AML-193 (cell line): ENCODE measurements around the gene MMD2.

Experiments used
- DNase-seq, 2 experiments: peaks; one replicate each; lab custom pipeline; 2025; lab: John Stamatoyannopoulos, UW

The MMD2 gene

DNA sequence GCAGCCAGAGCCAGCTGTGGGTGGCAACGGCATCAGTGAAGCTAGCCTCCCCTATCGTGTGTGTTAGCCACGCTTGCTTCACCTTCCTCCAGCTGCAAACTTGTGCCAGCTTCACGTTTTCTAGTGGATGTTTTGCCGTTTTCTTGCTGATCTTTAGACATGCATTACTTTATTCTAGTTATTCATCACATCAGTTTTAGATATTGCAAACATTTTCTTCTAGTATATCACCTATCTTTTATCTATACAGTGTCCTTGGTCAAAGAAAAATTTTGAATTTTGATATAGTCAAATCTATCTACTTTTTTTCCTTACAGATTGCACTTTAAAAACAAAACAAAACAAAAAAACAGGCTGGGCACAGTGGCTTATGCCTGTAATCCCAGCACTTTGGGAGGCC is 90.5 kb downstream of the MMD2 start:
- no peak for DNase-seq

DNA sequence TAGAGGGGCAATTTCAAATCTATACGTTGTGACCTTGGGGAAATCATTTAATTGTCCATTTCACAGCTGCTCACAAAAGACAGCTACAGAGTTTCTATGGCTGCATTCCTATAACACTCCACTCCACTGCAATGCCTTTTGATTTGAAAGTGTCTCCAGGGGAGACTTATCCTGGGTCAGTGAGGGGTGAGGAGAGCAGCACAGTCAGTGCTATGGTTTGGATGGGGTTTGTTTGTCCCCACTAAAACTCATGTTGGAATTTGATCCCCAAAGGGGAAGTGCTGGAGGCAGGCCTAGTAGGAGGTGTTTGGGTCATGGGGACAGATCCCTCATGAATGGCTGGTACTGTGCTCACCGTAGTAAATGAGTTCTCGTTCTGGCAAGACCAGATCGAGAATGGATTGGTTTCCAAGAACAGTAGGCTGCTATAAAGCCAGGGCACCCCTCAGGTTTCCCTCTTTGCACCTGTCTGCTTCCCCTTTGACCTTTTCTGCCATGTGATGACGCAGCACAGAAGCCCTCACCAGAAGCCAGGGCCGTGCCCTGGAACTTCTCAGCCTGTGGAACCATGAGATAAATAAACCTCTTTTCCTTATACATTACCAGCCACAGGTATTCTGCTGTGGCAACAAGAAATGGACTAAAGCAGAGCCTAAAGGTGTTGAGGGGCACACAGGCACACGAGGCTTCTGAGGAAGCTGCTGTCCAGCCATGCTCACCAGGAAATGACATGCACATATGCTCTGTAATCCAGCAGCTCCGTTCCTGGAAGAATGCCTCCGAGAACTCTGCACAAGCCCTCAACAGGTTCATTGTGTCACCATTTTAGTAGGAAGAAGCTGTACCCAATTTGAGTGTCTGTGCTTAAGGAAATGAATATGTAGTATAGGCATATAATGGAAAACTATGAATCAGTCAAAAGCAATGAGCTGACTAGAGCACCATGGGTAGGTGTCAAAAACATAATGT is 92.2 kb downstream of the MMD2 start:
- no peak for DNase-seq

DNA sequence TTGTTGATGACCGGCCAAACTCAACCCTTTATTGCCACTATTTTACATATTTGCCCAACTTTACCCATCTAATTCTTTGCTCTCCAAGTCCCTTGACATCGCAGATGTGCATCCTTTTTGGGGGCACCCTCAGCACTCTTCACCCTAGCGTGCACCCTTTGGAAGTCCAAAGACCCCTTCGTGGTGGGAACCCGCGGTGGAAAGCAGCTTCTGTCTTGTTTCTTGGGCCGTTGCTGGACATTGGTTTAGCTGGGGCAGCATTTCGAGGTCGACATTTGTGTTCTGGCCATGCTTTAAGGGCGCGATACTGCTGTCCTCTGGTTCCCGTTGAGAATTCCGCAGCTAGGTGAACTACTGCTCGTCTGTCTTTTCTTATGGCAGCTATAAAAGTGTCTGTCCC is 96.8 kb downstream of the MMD2 start:
- DNase-seq, result no peak

DNA sequence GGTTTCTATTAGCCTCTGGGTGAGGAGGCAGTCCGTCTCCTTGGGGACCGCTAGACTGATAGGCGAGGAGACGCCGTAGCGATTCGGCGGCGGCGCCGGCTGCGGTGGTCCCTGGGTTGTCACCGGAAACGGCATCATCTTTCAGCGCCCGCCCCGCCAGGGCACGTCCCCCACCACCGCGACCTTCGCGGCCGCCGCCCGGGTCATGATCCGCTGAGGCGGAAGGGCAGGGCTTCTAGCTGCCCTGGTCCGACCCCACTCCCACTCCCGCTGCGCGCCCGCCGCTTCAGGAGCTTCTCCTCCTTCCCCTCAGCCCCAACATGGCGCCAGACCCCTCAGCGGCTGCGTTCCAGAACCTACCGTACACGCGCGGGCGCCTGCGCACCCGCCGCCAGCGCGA is 97.3 kb downstream of the MMD2 start, which contains the start of gene PAPOLB:
Gene PAPOLB, minus strand, starts transcription at position 358 of the 400 bp plus-strand sequence. Its CDS starts 220 bp downstream, at position 138.
- no peak for DNase-seq

DNA sequence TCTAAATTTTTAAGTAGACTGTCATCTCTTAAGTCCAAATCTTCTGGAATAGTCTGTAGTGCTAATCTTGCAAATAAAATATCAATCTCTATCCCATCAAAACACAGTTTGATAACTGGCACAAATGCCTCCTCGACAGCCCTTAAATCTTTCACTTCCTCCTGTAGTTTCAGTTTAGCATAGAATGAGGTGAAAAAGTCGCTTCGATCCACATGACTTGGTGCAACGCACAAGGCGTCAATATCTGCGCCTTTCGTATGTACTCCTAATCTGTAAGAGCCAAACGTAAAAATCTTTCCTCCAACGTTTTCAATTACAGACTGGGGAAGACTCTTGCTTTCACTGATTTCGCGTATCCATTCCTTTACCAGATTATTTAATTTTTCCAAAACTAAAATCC is 97.8 kb downstream of the MMD2 start:
- DNase-seq, result no peak

DNA sequence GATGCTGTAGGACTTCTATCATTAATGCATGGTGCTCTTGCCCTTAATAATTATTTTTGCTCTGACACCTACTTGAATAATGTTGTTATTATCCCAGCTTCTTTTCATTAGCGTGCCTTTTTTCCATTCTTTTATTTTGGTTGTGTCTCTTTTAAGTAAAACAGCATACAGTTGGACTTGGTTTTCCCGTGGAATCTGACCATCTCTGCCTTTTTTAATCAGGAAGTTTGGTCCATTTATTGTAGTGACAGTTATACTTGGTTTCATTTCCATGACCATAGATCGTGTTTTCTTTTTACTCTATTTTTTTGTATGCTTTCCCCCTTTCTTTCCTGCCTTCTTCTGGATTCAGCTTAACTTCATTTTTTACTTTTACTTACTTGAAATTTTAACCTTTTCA is 101.8 kb downstream of the MMD2 start:
- DNase-seq, result no peak

DNA sequence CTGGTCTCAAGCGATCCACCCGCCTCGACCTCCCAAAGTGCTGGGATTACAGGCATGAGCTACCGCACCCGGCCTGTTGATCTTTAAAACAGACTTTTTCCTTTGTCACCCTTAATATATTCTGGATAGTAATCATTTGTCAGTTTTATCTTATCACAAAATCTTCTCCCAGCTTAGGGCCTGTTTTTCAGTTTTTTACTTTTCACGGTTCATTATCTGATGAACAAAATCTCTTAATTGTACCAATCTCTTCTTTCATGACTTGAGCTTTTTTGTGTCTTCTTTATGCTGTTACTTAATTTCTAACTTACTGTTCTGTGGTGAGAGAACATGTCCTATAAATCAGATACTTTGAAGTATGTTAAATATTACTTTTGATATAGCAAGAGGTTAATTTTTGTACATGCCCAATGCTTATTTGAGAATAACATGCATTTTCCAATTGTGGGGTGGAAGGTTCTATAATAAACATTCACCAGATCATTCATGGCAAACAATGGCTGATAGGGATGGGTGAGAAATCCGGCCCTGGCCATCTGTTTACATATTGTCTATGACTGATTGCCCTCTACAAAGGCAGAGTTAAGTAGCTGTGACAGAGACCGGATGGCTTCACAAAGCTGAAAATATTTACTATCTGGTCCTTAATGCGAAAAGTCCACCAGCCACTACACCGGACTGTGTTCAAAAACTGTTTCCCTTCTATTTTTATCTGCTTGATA is 102.5 kb downstream of the MMD2 start:
- DNase-seq, result no peak
